A549 (cell line): ENCODE results near the gene BRINP1. TPM values are rescaled to one million over a fixed set of nuclear protein-coding genes. Genes with fewer than 3 reads are reported as not detected.

Source experiments
- ATAC-seq, 2 experiments: fragments of 200-7000 bp in 1 of 2; fragments of >200 bp in 1 of 2; cut with Nextera tagmentation in 1 of 2; cut with Tn5 transposase in 1 of 2; 3 replicates each; pipeline versions ENCODE4 v1.8.0 to v1.9.1; 2018 to 2020; ENCODE audit warnings: mild to moderate bottlenecking in 1 of 2, moderate library complexity in 1 of 2
- CTCF ChIA-PET: fragments of 300-600 bp; sonication (Branson Sonifier 250); formaldehyde crosslinking; extraction: SDS; loops from one replicate; lab custom pipeline; 2021; ENCODE audit warnings: antibody characterized with exemption, inconsistent platforms; lab: Yijun Ruan, JAX
- POLR2A ChIA-PET: fragments of 350-600 bp; formaldehyde crosslinking; extraction: SDS; loops from one replicate; lab custom pipeline; 2021; ENCODE audit warnings: antibody characterized with exemption, inconsistent platforms; lab: Yijun Ruan, JAX
- DNase-seq, 2 experiments: peaks; one replicate each; pipeline versions ENCODE4 v3.0.0 to v3.0.0-alpha.2; 2011 to 2016; ENCODE audit warnings: low read depth in 1 of 2, low spot score in 1 of 2
- FAIRE-seq: peaks from 2 replicates; lab custom pipeline; 2011; peaks lifted over from hg19 to GRCh38; lab: Jason Lieb, UNC
- H3K27ac ChIP-seq, 2 experiments: fragments of >200 bp; sonication (Bioruptor Twin); formaldehyde crosslinking; 3 replicates each; pipeline ENCODE4 v1.5.1; 2016 to 2017
- H3K4me1 ChIP-seq: fragments of >200 bp; sonication (Bioruptor Twin); formaldehyde crosslinking; 3 replicates; pipeline ENCODE4 v1.6.1; 2016
- H3K4me2 ChIP-seq: fragments of >200 bp; sonication (Bioruptor Twin); formaldehyde crosslinking; 3 replicates; pipeline ENCODE4 v1.6.1; 2016
- H3K4me3 ChIP-seq: fragments of >200 bp; sonication (Bioruptor Twin); formaldehyde crosslinking; 3 replicates; pipeline ENCODE4 v1.5.1; 2016
- H3K9me3 ChIP-seq: fragments of >200 bp; sonication (Bioruptor Twin); formaldehyde crosslinking; 3 replicates; pipeline ENCODE4 v1.6.1; 2016
- CEBPB ChIP-seq, 2 experiments: fragments of >200 bp in 1 of 2; sonication (Bioruptor Twin) in 1 of 2; formaldehyde crosslinking in 1 of 2; IDR thresholded peaks; 2 replicates each; pipeline ENCODE4 v1.6.1; 2012 to 2016
- CHD2 ChIP-seq: fragments of 150-350 bp; IDR thresholded peaks from 2 replicates; pipeline ENCODE4 v1.6.1; 2014; ENCODE audit warnings: low read length; ENCODE audit not compliant: partially characterized antibody
- CHD4 ChIP-seq: fragments of 200-600 bp; sonication (generic); IDR thresholded peaks from 2 replicates; pipeline ENCODE4 v1.6.1; 2016; ENCODE audit warnings: antibody characterized with exemption, mild to moderate bottlenecking, borderline replicate concordance
- EHMT2 ChIP-seq: fragments of 200-600 bp; sonication (generic); IDR thresholded peaks from 2 replicates; pipeline ENCODE4 v1.6.1; 2016; ENCODE audit warnings: antibody characterized with exemption, low read depth, mild to moderate bottlenecking, moderate library complexity
- EP300 ChIP-seq, 2 experiments: fragments of >200 bp; sonication (Bioruptor Twin); formaldehyde crosslinking; IDR thresholded peaks; 2 replicates in 1 of 2; 3 replicates in 1 of 2; pipeline ENCODE4 v1.6.1; 2016 to 2017
- HEYL ChIP-seq: fragments of 250-450 bp; sonication (Bioruptor Pico); IDR thresholded peaks from 2 replicates; pipeline ENCODE4 v1.8.0; 2021; ENCODE audit warnings: mild to moderate bottlenecking, moderate library complexity
- HOXB13 ChIP-seq: fragments of 250-450 bp; sonication (Bioruptor Pico); IDR thresholded peaks from 2 replicates; pipeline ENCODE4 v1.5.0; 2020; ENCODE audit warnings: low read depth, mild to moderate bottlenecking, moderate library complexity
- JUN ChIP-seq, 2 experiments: fragments of >200 bp; sonication (Bioruptor Twin); formaldehyde crosslinking; IDR thresholded peaks; 2 replicates in 1 of 2; 3 replicates in 1 of 2; pipeline ENCODE4 v1.6.1; 2016 to 2017
- JUNB ChIP-seq: fragments of >200 bp; sonication (Bioruptor Twin); formaldehyde crosslinking; IDR thresholded peaks from 2 replicates; pipeline ENCODE4 v1.6.1; 2016
- KDM1A ChIP-seq: fragments of 200-600 bp; sonication (generic); IDR thresholded peaks from 2 replicates; pipeline ENCODE4 v1.6.1; 2016; ENCODE audit warnings: low read depth, mild to moderate bottlenecking
- MAZ ChIP-seq: fragments of 150-350 bp; IDR thresholded peaks from 2 replicates; pipeline ENCODE4 v1.6.1; 2014; ENCODE audit warnings: antibody characterized with exemption, low read depth, low read length, borderline replicate concordance
- POLR2A ChIP-seq: IDR thresholded peaks from 2 replicates; pipeline ENCODE4 v1.6.1; 2012; ENCODE audit warnings: mild to moderate bottlenecking, low read length
- RAD21 ChIP-seq, 2 experiments: fragments of >200 bp in 1 of 2; sonication (Bioruptor Twin) in 1 of 2; formaldehyde crosslinking in 1 of 2; IDR thresholded peaks in 1 of 2; conservative IDR thresholded peaks in 1 of 2; 2 replicates in 1 of 2; 3 replicates in 1 of 2; pipeline ENCODE4 v1.6.1; 2012 to 2018; ENCODE audit warnings: inconsistent platforms in 1 of 2
- RFX5 ChIP-seq: fragments of 450-650 bp; IDR thresholded peaks from 2 replicates; pipeline ENCODE4 v1.7.1; 2014; ENCODE audit warnings: antibody characterized with exemption, mild to moderate bottlenecking, moderate library complexity
- WGBS: methylation state at CpG from one replicate; pipeline ENCODE4 v1.1.6; 2017; ENCODE audit errors: missing lambda C conversion rate; 5-methylcytosine and 5-hydroxymethylcytosine counted together
- polyA plus RNA-seq, 4 experiments: library from polyadenylated mRNA; depleted of rRNA in 3 of 4; stranded (reverse); fragments of >200 nt; fragmentation: RNase III in 1 of 4; extraction: RNeasy Plus Mini Kit Qiagen cat#74134 plus additional on column Dnase treatment in 1 of 4; gene quantifications; 2 replicates in 3 of 4; 3 replicates in 1 of 4; pipeline ENCODE4 v1.2.3, GENCODE V29; 2011 to 2017
- TF ChIP-seq, protein P1 (sequence below): fragments of >200 bp; sonication (Bioruptor Twin); formaldehyde crosslinking; IDR thresholded peaks from 2 replicates; pipeline ENCODE4 v1.6.1; 2016
- TF ChIP-seq, protein P2 (sequence below): fragments of >200 bp; sonication (Bioruptor Twin); formaldehyde crosslinking; IDR thresholded peaks from 3 replicates; pipeline ENCODE4 v1.5.1; 2016
- TF ChIP-seq, protein P3 (sequence below): fragments of >200 bp; sonication (Bioruptor Twin); formaldehyde crosslinking; IDR thresholded peaks from 3 replicates; pipeline ENCODE4 v1.6.1; 2016
- TF ChIP-seq, protein P4 (sequence below): fragments of 200-600 bp; sonication (generic); IDR thresholded peaks from 2 replicates; pipeline ENCODE4 v1.6.1; 2016; ENCODE audit warnings: antibody characterized with exemption, mild to moderate bottlenecking, moderate library complexity

The BRINP1 gene
- polyA plus RNA-seq, 2 of the 4 experiments (the other 2 are of a cell fraction) = 0.13 to 0.17 TPM

DNA sequence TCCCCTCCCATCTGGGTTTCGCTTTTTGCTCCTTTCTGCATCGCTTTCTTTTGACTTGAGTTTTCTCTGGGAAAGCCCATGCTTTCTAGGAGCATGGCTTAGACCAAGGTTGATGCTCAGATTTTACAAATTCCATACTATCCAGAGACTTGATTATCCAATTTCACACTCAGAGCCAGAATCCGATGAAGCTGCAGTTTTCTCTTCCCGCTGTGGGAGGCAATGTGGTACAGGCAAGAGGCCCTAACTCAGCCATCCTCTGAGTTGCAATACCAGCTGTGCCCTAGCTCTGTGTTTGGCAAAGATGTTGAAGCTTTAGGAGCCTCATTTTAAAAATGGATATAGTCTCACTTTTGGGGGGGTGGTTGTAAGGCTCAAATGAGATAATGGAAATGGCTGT, 85.1 kb downstream of the BRINP1 start:
- ChIA-PET CTCF (no interaction called here), POLR2A (no interaction called here)

DNA sequence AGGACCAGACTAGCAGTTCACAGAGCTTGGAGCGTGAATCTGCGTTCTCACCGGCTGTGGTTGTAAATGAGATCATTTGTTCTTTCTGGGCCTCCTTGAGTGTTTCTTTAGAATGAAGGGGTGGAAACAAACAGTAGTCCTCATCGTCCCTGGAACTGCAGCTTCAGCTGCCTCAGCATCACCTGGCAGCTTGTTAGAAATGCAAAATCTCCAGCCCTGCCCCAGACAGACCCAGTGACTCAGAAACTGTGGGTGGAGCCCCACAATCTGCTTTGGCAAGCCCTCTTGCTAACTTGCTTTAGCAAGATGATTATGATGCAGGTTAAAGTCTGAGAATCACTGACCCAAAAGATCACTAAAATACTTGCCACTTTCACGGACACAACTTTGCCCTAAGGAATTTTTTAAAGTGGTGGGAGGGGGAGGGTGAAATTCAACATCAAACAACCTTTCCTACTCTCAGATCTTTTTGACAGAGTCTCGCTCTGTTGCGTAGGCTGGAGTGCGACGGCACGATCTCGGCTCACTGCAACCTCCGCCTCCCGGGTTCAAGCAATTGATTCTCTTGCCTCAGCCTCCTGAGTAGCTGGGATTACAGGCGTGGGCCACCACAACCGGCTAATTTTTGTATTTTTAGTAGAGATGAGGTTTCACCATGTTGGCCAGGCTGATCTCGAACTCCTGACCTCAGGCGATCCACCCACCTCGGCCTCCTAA, 86.0 kb downstream of the BRINP1 start:
- Histone ChIP-seq H3K4me1 (no peaks in the 10 kb centered on the region), H3K4me2 (no peak overlapping the region), H3K27ac (no peak overlapping the region), H3K9me3 (no peaks in the 10 kb centered on the region), H3K4me3 (no peak overlapping the region)
- 14% methylated on average over 18 of the region's 18 CpGs for WGBS
- CTCF ChIA-PET = no interaction called here
- POLR2A ChIA-PET = no interaction called here
- no peak for DNase-seq
- TF ChIP-seq RFX5 (no peak), JUN (IDR thresholded peaks at IDR 0.05) (no peak), HEYL (no peak), KDM1A (no peak), CHD2 (no peak), EHMT2 (no peak), CEBPB (IDR thresholded peaks at IDR 0.05) (no peak), MAZ (no peak), POLR2A (no peak), JUNB (no peak), HOXB13 (CRISPR knock-in tag) (no peak), EP300 (IDR thresholded peaks at IDR 0.05) (no peak)
- TF ChIP-seq, protein P1, sequence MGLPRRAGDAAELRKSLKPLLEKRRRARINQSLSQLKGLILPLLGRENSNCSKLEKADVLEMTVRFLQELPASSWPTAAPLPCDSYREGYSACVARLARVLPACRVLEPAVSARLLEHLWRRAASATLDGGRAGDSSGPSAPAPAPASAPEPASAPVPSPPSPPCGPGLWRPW = no peak
- TF ChIP-seq, protein P2, sequence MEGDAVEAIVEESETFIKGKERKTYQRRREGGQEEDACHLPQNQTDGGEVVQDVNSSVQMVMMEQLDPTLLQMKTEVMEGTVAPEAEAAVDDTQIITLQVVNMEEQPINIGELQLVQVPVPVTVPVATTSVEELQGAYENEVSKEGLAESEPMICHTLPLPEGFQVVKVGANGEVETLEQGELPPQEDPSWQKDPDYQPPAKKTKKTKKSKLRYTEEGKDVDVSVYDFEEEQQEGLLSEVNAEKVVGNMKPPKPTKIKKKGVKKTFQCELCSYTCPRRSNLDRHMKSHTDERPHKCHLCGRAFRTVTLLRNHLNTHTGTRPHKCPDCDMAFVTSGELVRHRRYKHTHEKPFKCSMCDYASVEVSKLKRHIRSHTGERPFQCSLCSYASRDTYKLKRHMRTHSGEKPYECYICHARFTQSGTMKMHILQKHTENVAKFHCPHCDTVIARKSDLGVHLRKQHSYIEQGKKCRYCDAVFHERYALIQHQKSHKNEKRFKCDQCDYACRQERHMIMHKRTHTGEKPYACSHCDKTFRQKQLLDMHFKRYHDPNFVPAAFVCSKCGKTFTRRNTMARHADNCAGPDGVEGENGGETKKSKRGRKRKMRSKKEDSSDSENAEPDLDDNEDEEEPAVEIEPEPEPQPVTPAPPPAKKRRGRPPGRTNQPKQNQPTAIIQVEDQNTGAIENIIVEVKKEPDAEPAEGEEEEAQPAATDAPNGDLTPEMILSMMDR = no peak
- TF ChIP-seq, protein P3, sequence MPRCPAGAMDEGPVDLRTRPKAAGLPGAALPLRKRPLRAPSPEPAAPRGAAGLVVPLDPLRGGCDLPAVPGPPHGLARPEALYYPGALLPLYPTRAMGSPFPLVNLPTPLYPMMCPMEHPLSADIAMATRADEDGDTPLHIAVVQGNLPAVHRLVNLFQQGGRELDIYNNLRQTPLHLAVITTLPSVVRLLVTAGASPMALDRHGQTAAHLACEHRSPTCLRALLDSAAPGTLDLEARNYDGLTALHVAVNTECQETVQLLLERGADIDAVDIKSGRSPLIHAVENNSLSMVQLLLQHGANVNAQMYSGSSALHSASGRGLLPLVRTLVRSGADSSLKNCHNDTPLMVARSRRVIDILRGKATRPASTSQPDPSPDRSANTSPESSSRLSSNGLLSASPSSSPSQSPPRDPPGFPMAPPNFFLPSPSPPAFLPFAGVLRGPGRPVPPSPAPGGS = no peak
- TF ChIP-seq, protein P4, sequence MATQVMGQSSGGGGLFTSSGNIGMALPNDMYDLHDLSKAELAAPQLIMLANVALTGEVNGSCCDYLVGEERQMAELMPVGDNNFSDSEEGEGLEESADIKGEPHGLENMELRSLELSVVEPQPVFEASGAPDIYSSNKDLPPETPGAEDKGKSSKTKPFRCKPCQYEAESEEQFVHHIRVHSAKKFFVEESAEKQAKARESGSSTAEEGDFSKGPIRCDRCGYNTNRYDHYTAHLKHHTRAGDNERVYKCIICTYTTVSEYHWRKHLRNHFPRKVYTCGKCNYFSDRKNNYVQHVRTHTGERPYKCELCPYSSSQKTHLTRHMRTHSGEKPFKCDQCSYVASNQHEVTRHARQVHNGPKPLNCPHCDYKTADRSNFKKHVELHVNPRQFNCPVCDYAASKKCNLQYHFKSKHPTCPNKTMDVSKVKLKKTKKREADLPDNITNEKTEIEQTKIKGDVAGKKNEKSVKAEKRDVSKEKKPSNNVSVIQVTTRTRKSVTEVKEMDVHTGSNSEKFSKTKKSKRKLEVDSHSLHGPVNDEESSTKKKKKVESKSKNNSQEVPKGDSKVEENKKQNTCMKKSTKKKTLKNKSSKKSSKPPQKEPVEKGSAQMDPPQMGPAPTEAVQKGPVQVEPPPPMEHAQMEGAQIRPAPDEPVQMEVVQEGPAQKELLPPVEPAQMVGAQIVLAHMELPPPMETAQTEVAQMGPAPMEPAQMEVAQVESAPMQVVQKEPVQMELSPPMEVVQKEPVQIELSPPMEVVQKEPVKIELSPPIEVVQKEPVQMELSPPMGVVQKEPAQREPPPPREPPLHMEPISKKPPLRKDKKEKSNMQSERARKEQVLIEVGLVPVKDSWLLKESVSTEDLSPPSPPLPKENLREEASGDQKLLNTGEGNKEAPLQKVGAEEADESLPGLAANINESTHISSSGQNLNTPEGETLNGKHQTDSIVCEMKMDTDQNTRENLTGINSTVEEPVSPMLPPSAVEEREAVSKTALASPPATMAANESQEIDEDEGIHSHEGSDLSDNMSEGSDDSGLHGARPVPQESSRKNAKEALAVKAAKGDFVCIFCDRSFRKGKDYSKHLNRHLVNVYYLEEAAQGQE = no peak
- FAIRE-seq = no peak
- no peak; a peak in 1 of 6 replicates for ATAC-seq

More for the DNA sequence above, 85.1 kb downstream of the BRINP1 start:
- 13% methylated on average over 4 of the region's 4 CpGs for whole genome bisulfite sequencing
- Histone ChIP-seq H3K9me3 (no peaks in the 10 kb centered on the region), H3K4me1 (no peaks in the 10 kb centered on the region), H3K4me2 (no peak overlapping the region), H3K27ac (no peak overlapping the region), H3K4me3 (no peak overlapping the region)
- no peak for TF ChIP-seq CHD4
- TF ChIP-seq RAD21 (conservative IDR thresholded peaks at IDR 0.05 in 1 of 2, IDR thresholded peaks at IDR 0.05 in 1 of 2) = peak; percentile 10 to 24; a peak in 2 of 5 replicates
- FAIRE-seq = no peak
- peak in 1 of 2 experiments; percentile 74; a peak in 3 of 6 replicates for ATAC-seq
- DNase-seq = peak in 1 of 2 experiments; percentile 17
